ENCODE data around the gene NADSYN1. TPM values are rescaled to one million over a fixed set of nuclear protein-coding genes. Genes with fewer than 3 reads are reported as not detected.

The NADSYN1 gene
- total RNA-seq (19.6 TPM), polyA plus RNA-seq (ENCODE audit: insufficient read depth in 1 of 8, insufficient read length in 8 of 8, low replicate concordance in 1 of 8) (10 to 100 TPM; 16.4 to 39.3 (median 23.9) TPM)
- long read RNA-seq, donor 1, partial matches to known transcripts: 0 of 2 reads
- long read RNA-seq, donor 1, other reads (novel, unspliced or antisense): 0 of 2 reads
- long read RNA-seq, donor 2, partial matches to known transcripts: 0 of 1 reads
- long read RNA-seq, donor 2, other reads (novel, unspliced or antisense): 0 of 1 reads
- long read RNA-seq, donor 3, partial matches to known transcripts: 0 of 4 reads
- long read RNA-seq, donor 3, other reads (novel, unspliced or antisense): 0 of 4 reads
- long read RNA-seq, donor 4, partial matches to known transcripts: 0 of 2 reads
- long read RNA-seq, donor 4, other reads (novel, unspliced or antisense): 0 of 2 reads
- long read RNA-seq, donor 5, partial matches to known transcripts: 0 of 5 reads
- long read RNA-seq, donor 5, other reads (novel, unspliced or antisense): 0 of 5 reads
- long read RNA-seq, donor 6, partial matches to known transcripts: 0 of 10 reads
- long read RNA-seq, donor 6, other reads (novel, unspliced or antisense): 0 of 10 reads
- long read RNA-seq, donor 7, partial matches to known transcripts: 0 of 5 reads
- long read RNA-seq, donor 7, other reads (novel, unspliced or antisense): 0 of 5 reads
- long read RNA-seq, donor 8, partial matches to known transcripts: 0 of 2 reads
- long read RNA-seq, donor 8, other reads (novel, unspliced or antisense): 0 of 2 reads
- long read RNA-seq, donor 9, partial matches to known transcripts: 0 of 1 reads
- long read RNA-seq, donor 9, other reads (novel, unspliced or antisense): 0 of 1 reads
- long read RNA-seq, donor 10, partial matches to known transcripts: 0 of 7 reads
- long read RNA-seq, donor 10, other reads (novel, unspliced or antisense): 0 of 7 reads
- long read RNA-seq, donor 11, partial matches to known transcripts: 0 of 5 reads
- long read RNA-seq, donor 11, other reads (novel, unspliced or antisense): 0 of 5 reads

- 3% methylated on average over 54 of the region's 61 CpGs for WGBS (ENCODE audit: insufficient coverage)
- peak; percentile 98 for DNase-seq
- peaks cover 29% of the 10 kb centered on the region for H3K36me3 ChIP-seq (ENCODE audit: control insufficient read depth, insufficient read depth, low read length)
- no peaks in the 10 kb centered on the region for H3K27me3 ChIP-seq (ENCODE audit: control insufficient read depth, insufficient read depth, low read length)
- H3K4me3 ChIP-seq (ENCODE audit: low read length): peak within 1 kb of the TSS; percentile 82
- no peaks in the 10 kb centered on the region for H3K9me3 ChIP-seq (replicated peaks; ENCODE audit: control insufficient read depth, low read depth, low read length)
- H3K4me1 ChIP-seq (ENCODE audit: control insufficient read depth, insufficient read depth, low read length): peaks cover 28% of the 10 kb centered on the region
- peak within 1 kb of the TSS; percentile 78 for H3K27ac ChIP-seq (ENCODE audit: low read length)
Observed at GRCh38 chr11:71453037-71453917, at the start of gene NADSYN1. Gene NADSYN1 (plus strand): TSS chr11:71453203. CDS start chr11:71453297, 94 bp downstream.

DNA sequence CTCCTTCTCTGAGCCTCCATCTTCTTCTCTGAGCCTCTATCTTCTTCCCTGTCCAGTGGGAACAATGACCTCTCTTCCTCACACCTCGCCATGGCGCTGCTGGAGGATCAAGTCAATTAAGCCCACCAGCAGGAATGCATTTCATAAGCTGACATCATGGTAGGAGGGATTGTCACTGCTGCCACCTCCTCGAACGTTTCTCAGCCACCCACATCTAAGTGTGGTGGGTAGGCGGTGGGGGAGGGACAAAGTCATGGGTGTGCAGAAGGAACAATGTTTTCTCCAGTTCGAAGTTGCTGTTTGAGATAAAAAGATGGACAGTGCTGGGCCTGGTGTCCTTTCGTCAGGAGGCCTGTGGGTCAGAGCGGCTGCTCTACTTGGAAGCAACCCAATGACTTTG is 48.8 kb upstream of the NADSYN1 start:
- Histone ChIP-seq H3K4me1 (ENCODE audit: control insufficient read depth, insufficient read depth, low read length) (peaks cover 5% of the 10 kb centered on the region), H3K9me3 (replicated peaks; ENCODE audit: control insufficient read depth, low read depth, low read length) (no peaks in the 10 kb centered on the region), H3K27ac (ENCODE audit: low read length) (no peak overlapping the region), H3K36me3 (ENCODE audit: control insufficient read depth, insufficient read depth, low read length) (no peaks in the 10 kb centered on the region), H3K27me3 (ENCODE audit: control insufficient read depth, insufficient read depth, low read length) (peaks cover 9% of the 10 kb centered on the region), H3K4me3 (ENCODE audit: low read length) (no peak overlapping the region)
- DNase-seq: no peak
- WGBS (ENCODE audit: insufficient coverage): 89% methylated on average over 3 of the region's 8 CpGs

DNA sequence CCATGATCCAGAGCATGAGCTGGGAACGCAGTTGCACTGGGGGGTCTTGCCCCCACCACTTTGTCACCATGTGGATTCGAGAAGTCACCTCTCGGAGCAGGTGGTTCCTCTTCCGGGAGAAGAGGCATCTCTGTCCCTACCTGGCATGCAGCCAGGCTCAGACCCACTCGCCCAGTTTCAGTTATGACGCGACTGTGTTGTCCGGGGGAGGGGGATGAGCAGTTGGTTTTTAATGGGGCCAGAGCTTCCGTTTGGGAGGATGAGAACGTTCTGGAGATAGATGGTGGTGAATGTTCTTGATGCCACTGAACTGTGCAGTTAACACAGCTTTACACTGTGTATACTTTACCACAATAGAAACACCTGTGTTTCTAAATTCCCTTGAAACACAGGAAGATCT is 46.3 kb upstream of the NADSYN1 start:
- peaks cover 9% of the 10 kb centered on the region for H3K27me3 ChIP-seq (ENCODE audit: control insufficient read depth, insufficient read depth, low read length)
- no peaks in the 10 kb centered on the region for H3K36me3 ChIP-seq (ENCODE audit: control insufficient read depth, insufficient read depth, low read length)
- H3K4me1 ChIP-seq (ENCODE audit: control insufficient read depth, insufficient read depth, low read length): peaks cover 5% of the 10 kb centered on the region
- H3K27ac ChIP-seq (ENCODE audit: low read length): no peak overlapping the region
- H3K4me3 ChIP-seq (ENCODE audit: low read length): no peak overlapping the region
- DNase-seq: no peak
- 58% methylated on average over 7 of the region's 10 CpGs for WGBS (ENCODE audit: insufficient coverage)
- no peaks in the 10 kb centered on the region for H3K9me3 ChIP-seq (replicated peaks; ENCODE audit: control insufficient read depth, low read depth, low read length)

- H3K9me3 ChIP-seq (replicated peaks; ENCODE audit: control insufficient read depth, low read depth, low read length): no peaks in the 10 kb centered on the region
- H3K4me1 ChIP-seq (ENCODE audit: control insufficient read depth, insufficient read depth, low read length): peaks cover 5% of the 10 kb centered on the region
- H3K36me3 ChIP-seq (ENCODE audit: control insufficient read depth, insufficient read depth, low read length): no peaks in the 10 kb centered on the region
- DNase-seq: no peak
- 87% methylated on average over 13 of the region's 15 CpGs for WGBS (ENCODE audit: insufficient coverage)
- H3K4me3 ChIP-seq (ENCODE audit: low read length): no peak overlapping the region
- H3K27ac ChIP-seq (ENCODE audit: low read length): no peak overlapping the region
- peaks cover 9% of the 10 kb centered on the region for H3K27me3 ChIP-seq (ENCODE audit: control insufficient read depth, insufficient read depth, low read length)
Observed at GRCh38 chr11:71407356-71407755, 45.6 kb upstream of the NADSYN1 start.

DNA sequence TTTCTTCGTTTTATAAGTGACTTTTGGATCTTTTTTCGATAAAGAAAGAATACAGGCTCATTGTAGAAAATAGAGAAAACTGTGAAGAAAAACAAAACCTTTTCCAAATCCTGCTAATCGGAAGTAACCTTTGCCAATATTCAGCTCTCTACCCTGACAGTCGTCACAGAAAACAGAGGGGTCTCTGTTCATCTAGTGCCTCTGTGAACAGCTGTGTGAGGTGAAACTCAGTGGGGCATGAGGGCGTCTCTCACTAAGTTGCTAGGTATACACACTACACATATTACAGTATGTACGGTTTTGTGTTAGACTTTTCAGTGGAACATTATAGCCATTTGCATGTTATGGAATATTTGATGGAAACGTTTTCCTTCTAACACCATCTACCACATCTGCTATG is 44.2 kb upstream of the NADSYN1 start:
- Histone ChIP-seq H3K27me3 (ENCODE audit: control insufficient read depth, insufficient read depth, low read length) (peaks cover 10% of the 10 kb centered on the region), H3K9me3 (replicated peaks; ENCODE audit: control insufficient read depth, low read depth, low read length) (no peaks in the 10 kb centered on the region), H3K27ac (ENCODE audit: low read length) (no peak overlapping the region), H3K36me3 (ENCODE audit: control insufficient read depth, insufficient read depth, low read length) (no peaks in the 10 kb centered on the region), H3K4me3 (ENCODE audit: low read length) (no peak overlapping the region), H3K4me1 (ENCODE audit: control insufficient read depth, insufficient read depth, low read length) (peaks cover 5% of the 10 kb centered on the region)
- WGBS (ENCODE audit: insufficient coverage): no CpG with 5 or more reads among the region's 7 CpGs
- no peak for DNase-seq

- Histone ChIP-seq H3K36me3 (ENCODE audit: control insufficient read depth, insufficient read depth, low read length) (no peaks in the 10 kb centered on the region), H3K4me3 (ENCODE audit: low read length) (no peak overlapping the region), H3K27ac (ENCODE audit: low read length) (no peak overlapping the region), H3K9me3 (replicated peaks; ENCODE audit: control insufficient read depth, low read depth, low read length) (no peaks in the 10 kb centered on the region), H3K27me3 (ENCODE audit: control insufficient read depth, insufficient read depth, low read length) (peaks cover 8% of the 10 kb centered on the region), H3K4me1 (ENCODE audit: control insufficient read depth, insufficient read depth, low read length) (peaks cover 5% of the 10 kb centered on the region)
- DNase-seq: no peak
- 88% methylated on average over 6 of the region's 7 CpGs for WGBS (ENCODE audit: insufficient coverage)
Observed at GRCh38 chr11:71410363-71410966, 42.5 kb upstream of the NADSYN1 start.

DNA sequence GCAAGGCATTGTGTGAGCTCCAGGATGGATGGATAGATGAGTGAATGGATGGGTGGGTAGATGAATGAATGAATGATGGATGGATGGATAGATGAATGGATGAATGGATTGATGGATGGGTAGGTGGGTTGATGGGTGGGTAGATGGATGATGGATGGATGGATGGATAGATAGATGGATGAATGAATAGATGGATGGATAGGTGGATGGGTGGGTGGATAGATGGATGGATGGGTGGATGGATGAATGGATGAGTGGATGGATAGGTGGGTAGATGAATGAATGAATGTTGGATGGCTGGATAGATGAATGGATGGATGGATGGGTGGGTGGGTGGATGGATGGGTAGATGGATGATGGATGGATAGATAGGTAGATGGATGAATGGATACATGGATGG is 38.4 kb upstream of the NADSYN1 start:
- H3K36me3 ChIP-seq (ENCODE audit: control insufficient read depth, insufficient read depth, low read length): no peaks in the 10 kb centered on the region
- DNase-seq: no peak
- H3K9me3 ChIP-seq (replicated peaks; ENCODE audit: control insufficient read depth, low read depth, low read length): no peaks in the 10 kb centered on the region

GRCh38 chr11:71418643-71419042 is 34.4 kb upstream of the NADSYN1 start:
- Histone ChIP-seq H3K27ac (ENCODE audit: low read length) (peak overlapping the region; percentile 38), H3K4me3 (ENCODE audit: low read length) (no peak overlapping the region), H3K36me3 (ENCODE audit: control insufficient read depth, insufficient read depth, low read length) (no peaks in the 10 kb centered on the region), H3K9me3 (replicated peaks; ENCODE audit: control insufficient read depth, low read depth, low read length) (no peaks in the 10 kb centered on the region), H3K4me1 (ENCODE audit: control insufficient read depth, insufficient read depth, low read length) (peaks cover 17% of the 10 kb centered on the region), H3K27me3 (ENCODE audit: control insufficient read depth, insufficient read depth, low read length) (no peaks in the 10 kb centered on the region)
- 67% methylated on average over 6 of the region's 8 CpGs for WGBS (ENCODE audit: insufficient coverage)
- DNase-seq: peak; percentile 78

More for the DNA sequence above, 38.4 kb upstream of the NADSYN1 start:
- Histone ChIP-seq H3K27ac (ENCODE audit: low read length) (no peak overlapping the region), H3K4me1 (ENCODE audit: control insufficient read depth, insufficient read depth, low read length) (peaks cover 17% of the 10 kb centered on the region), H3K27me3 (ENCODE audit: control insufficient read depth, insufficient read depth, low read length) (peaks cover 2% of the 10 kb centered on the region), H3K4me3 (ENCODE audit: low read length) (no peak overlapping the region)

GRCh38 chr11:71420455-71421241 is 32.4 kb upstream of the NADSYN1 start:
- WGBS (ENCODE audit: insufficient coverage): 81% methylated on average over 8 of the region's 16 CpGs

More at GRCh38 chr11:71420455-71421241, 32.4 kb upstream of the NADSYN1 start:
- no peaks in the 10 kb centered on the region for H3K9me3 ChIP-seq (replicated peaks; ENCODE audit: control insufficient read depth, low read depth, low read length)
- no peak overlapping the region for H3K27ac ChIP-seq (ENCODE audit: low read length)
- no peak overlapping the region for H3K4me3 ChIP-seq (ENCODE audit: low read length)
- no peaks in the 10 kb centered on the region for H3K36me3 ChIP-seq (ENCODE audit: control insufficient read depth, insufficient read depth, low read length)
- H3K4me1 ChIP-seq (ENCODE audit: control insufficient read depth, insufficient read depth, low read length): peaks cover 17% of the 10 kb centered on the region
- peak; percentile 17 for DNase-seq
- H3K27me3 ChIP-seq (ENCODE audit: control insufficient read depth, insufficient read depth, low read length): no peaks in the 10 kb centered on the region

Measured in muscle of leg (tissue), 16 donors.